CD4-positive, alpha-beta memory T cell (primary cell): ENCODE data around the gene TMEM190. TPM values are rescaled to one million over a fixed set of nuclear protein-coding genes. Genes with fewer than 3 reads are reported as not detected.
"Not testable (repeated sequence)": the region's sequence is repeated elsewhere in the genome, so short reads cannot be mapped to it uniquely, and the experiment has no call there.

ENCODE experiments used
- CTCF ChIA-PET: fragments of 350-600 bp; sonication (Branson Sonifier 250); formaldehyde crosslinking; loops from one replicate; lab custom pipeline; 2021; ENCODE audit warnings: inconsistent platforms; ENCODE audit not compliant: partially characterized antibody; lab: Charles Lee
- POLR2A ChIA-PET: fragments of 350-600 bp; sonication (Branson Sonifier 250); formaldehyde crosslinking; loops from one replicate; lab custom pipeline; 2021; ENCODE audit not compliant: partially characterized antibody; lab: Charles Lee
- DNase-seq, 5 donors: peaks; one replicate each; pipeline versions ENCODE4 v3.0.0 to v3.0.0-alpha.2; 2020 to 2022; ENCODE audit warnings: mixed read lengths in 1 of 5
- H3K27ac ChIP-seq: one replicate; pipeline ENCODE4 v1.7.0; 2013; ENCODE audit warnings: low read depth, low read length
- H3K27me3 ChIP-seq: 2 replicates; pipeline ENCODE4 v1.7.0; 2013; ENCODE audit warnings: mild to moderate bottlenecking, low read length, moderate library complexity; ENCODE audit not compliant: insufficient read depth
- H3K36me3 ChIP-seq: 2 replicates; pipeline ENCODE4 v1.7.0; 2013; ENCODE audit warnings: mild to moderate bottlenecking, low read length, moderate library complexity; ENCODE audit not compliant: insufficient read depth
- H3K4me1 ChIP-seq: 2 replicates; pipeline ENCODE4 v1.7.0; 2013; ENCODE audit warnings: mild to moderate bottlenecking, low read length, moderate library complexity; ENCODE audit not compliant: insufficient read depth
- H3K4me3 ChIP-seq, 2 donors: one replicate each; pipeline ENCODE4 v1.7.0; 2013; ENCODE audit warnings: low read length in 2 of 2, mild to moderate bottlenecking in 1 of 2
- H3K9me3 ChIP-seq, 2 donors: one replicate each; pipeline ENCODE4 v1.7.0; 2013; ENCODE audit warnings: low read length in 2 of 2, control low read depth in 1 of 2; ENCODE audit not compliant: control insufficient read depth in 1 of 2
- H3K27ac Mint-ChIP-seq, 7 donors: one replicate each; pipeline ENCODE4 v1.8.0; 2020 to 2021; ENCODE audit warnings: mixed read lengths in 7 of 7, mild to moderate bottlenecking in 6 of 7, inconsistent platforms in 3 of 7, moderate library complexity in 3 of 7
- H3K27me3 Mint-ChIP-seq, 2 donors: one replicate each; pipeline ENCODE4 v1.8.0; 2020 to 2021; ENCODE audit warnings: mixed read lengths in 2 of 2
- H3K36me3 Mint-ChIP-seq, 2 donors: one replicate each; pipeline ENCODE4 v1.8.0; 2020 to 2021; ENCODE audit warnings: mixed read lengths in 2 of 2, inconsistent platforms in 1 of 2, mild to moderate bottlenecking in 1 of 2
- H3K4me1 Mint-ChIP-seq, 4 donors: one replicate each; pipeline ENCODE4 v1.8.0; 2020 to 2021; ENCODE audit warnings: mixed read lengths in 4 of 4, mild to moderate bottlenecking in 1 of 4
- H3K4me3 Mint-ChIP-seq, 8 donors: one replicate each; pipeline ENCODE4 v1.8.0; 2020 to 2021; ENCODE audit warnings: mixed read lengths in 8 of 8, mild to moderate bottlenecking in 7 of 8, moderate library complexity in 6 of 8, inconsistent platforms in 3 of 8
- H3K9me3 Mint-ChIP-seq, 8 donors: one replicate each; pipeline ENCODE4 v1.8.0; 2020 to 2021; ENCODE audit warnings: mixed read lengths in 8 of 8, mild to moderate bottlenecking in 5 of 8, inconsistent platforms in 3 of 8, moderate library complexity in 1 of 8
- intact Hi-C: fragments of 100-400 bp; cut with micrococcal nuclease; formaldehyde crosslinking; loops from one replicate; pipeline ENCODE4 v1.15.1; 2023
- polyA plus RNA-seq, 2 donors: library from polyadenylated mRNA; unstranded; fragments of 300-500 nt; fragmentation: Illumina TruSeq; gene quantifications; one replicate each; pipeline ENCODE4 v1.2.3, GENCODE V29; 2021
- total RNA-seq, 2 experiments: library from RNA; stranded (reverse); gene quantifications; one replicate each; pipeline ENCODE4 v1.2.3, GENCODE V29; 2021

Gene TMEM190
- total and polyA plus RNA-seq, 4 experiments from 2014 or later, result not detected

GRCh38 chr19:55392820-55393761 is 16.5 kb downstream of the TMEM190 start:
- peaks cover 30% of the 10 kb centered on the region for H3K36me3 ChIP-seq

GRCh38 chr19:55398200-55398925 is 21.7 kb downstream of the TMEM190 start:
- no peak overlapping the region for H3K4me3 ChIP-seq
- intact Hi-C loops, result no loop called here
- no peak for DNase-seq
- H3K4me1 ChIP-seq, result no peaks in the 10 kb centered on the region
- Mint-ChIP-seq H3K27ac (peak overlapping the region in 4 of 7 donors; percentile 1 to 78 (median 64)), H3K27me3 (no peaks in the 10 kb centered on the region), H3K36me3 (peaks cover 21 to 34% of the 10 kb centered on the region in 2 donors), H3K4me1 (peaks cover 7 to 15% (median 12%) of the 10 kb centered on the region in 4 donors), H3K4me3 (peak overlapping the region in 7 of 8 donors; percentile 15 to 65 (median 45)), H3K9me3 (no peaks in the 10 kb centered on the region)
- H3K36me3 ChIP-seq, result peaks cover 23% of the 10 kb centered on the region
- no peaks in the 10 kb centered on the region for H3K27me3 ChIP-seq
- CTCF ChIA-PET, result no interaction called here
- POLR2A ChIA-PET, result interaction anchor here (1.4 to 3.4 kb wide), 2 partner anchors 9 kb away, joined by 5 to 25 read pairs; partner anchors contain the start of gene UBE2S
- no peaks in the 10 kb centered on the region for H3K9me3 ChIP-seq
- no peak overlapping the region for H3K27ac ChIP-seq

More at GRCh38 chr19:55392820-55393761, 16.5 kb downstream of the TMEM190 start:
- ChIA-PET POLR2A (interaction anchor here (2.9 to 12.9 kb wide), 2 partner anchors 9 to 13 kb away, joined by 15 to 247 read pairs; partner anchors contain the start of genes TMEM238 and UBE2S), CTCF (no interaction called here)
- H3K36me3 Mint-ChIP-seq, result peaks cover 6 to 38% of the 10 kb centered on the region in 2 donors
- H3K4me3 Mint-ChIP-seq, result peak overlapping the region in 1 of 8 donors; percentile 21
- no peak for DNase-seq
- no peaks in the 10 kb centered on the region for H3K9me3 Mint-ChIP-seq
- peaks cover 28% of the 10 kb centered on the region for H3K4me1 ChIP-seq
- no peaks in the 10 kb centered on the region for H3K9me3 ChIP-seq
- H3K4me3 ChIP-seq, result no peak overlapping the region
- peak overlapping the region in 1 of 7 donors; percentile 57 for H3K27ac Mint-ChIP-seq
- no peaks in the 10 kb centered on the region for H3K27me3 ChIP-seq
- peaks cover 18 to 42% (median 26%) of the 10 kb centered on the region in 4 donors for H3K4me1 Mint-ChIP-seq
- no peaks in the 10 kb centered on the region for H3K27me3 Mint-ChIP-seq
- H3K27ac ChIP-seq, result no peak overlapping the region
- intact Hi-C loops, result no loop called here

- peaks cover 26 to 42% of the 10 kb centered on the region in 2 donors for H3K36me3 Mint-ChIP-seq
- H3K36me3 ChIP-seq, result peaks cover 30% of the 10 kb centered on the region
- H3K27me3 ChIP-seq, result no peaks in the 10 kb centered on the region
- no peak overlapping the region for H3K4me3 Mint-ChIP-seq
- DNase-seq, result no peak
- no peak overlapping the region for H3K4me3 ChIP-seq
- H3K27me3 Mint-ChIP-seq, result no peaks in the 10 kb centered on the region
- ChIA-PET CTCF (no interaction called here), POLR2A (interaction anchor here (0.9 to 3.4 kb wide), 4 partner anchors 9 to 61 kb away, joined by 3 to 25 read pairs (median 4); partner anchors contain the start of genes KMT5C and TMEM238)
- intact Hi-C loops, result no loop called here
- H3K4me1 ChIP-seq, result peaks cover 2% of the 10 kb centered on the region
- H3K27ac ChIP-seq, result no peak overlapping the region
- H3K27ac Mint-ChIP-seq, result peak overlapping the region in 2 of 7 donors; percentile 18 to 35
- H3K9me3 Mint-ChIP-seq, result no peaks in the 10 kb centered on the region
- H3K9me3 ChIP-seq, result no peaks in the 10 kb centered on the region
- peaks cover 8 to 18% (median 13%) of the 10 kb centered on the region in 4 donors for H3K4me1 Mint-ChIP-seq
Observed at GRCh38 chr19:55400281-55401087, 23.9 kb downstream of the TMEM190 start.

- CTCF ChIA-PET, H3K9me3 Mint-ChIP-seq, H3K27ac ChIP-seq, H3K4me3 ChIP-seq, H3K27ac Mint-ChIP-seq, H3K4me3 Mint-ChIP-seq, DNase-seq, H3K27me3 ChIP-seq, H3K9me3 ChIP-seq, H3K27me3 Mint-ChIP-seq, intact Hi-C loops: not testable (repeated sequence)
- H3K36me3 ChIP-seq, result peaks cover 31% of the 10 kb centered on the region
- H3K4me1 Mint-ChIP-seq, result peaks cover 17 to 28% (median 22%) of the 10 kb centered on the region in 4 donors
- peaks cover 12% of the 10 kb centered on the region for H3K4me1 ChIP-seq
- H3K36me3 Mint-ChIP-seq, result peaks cover 32 to 51% of the 10 kb centered on the region in 2 donors
- POLR2A ChIA-PET, result interaction anchor here (3.4 kb wide), 1 partner anchor 12 kb away, joined by 25 read pairs; no protein-coding TSS in a partner anchor
Observed at GRCh38 chr19:55401390-55401789, 24.8 kb downstream of the TMEM190 start.

DNA sequence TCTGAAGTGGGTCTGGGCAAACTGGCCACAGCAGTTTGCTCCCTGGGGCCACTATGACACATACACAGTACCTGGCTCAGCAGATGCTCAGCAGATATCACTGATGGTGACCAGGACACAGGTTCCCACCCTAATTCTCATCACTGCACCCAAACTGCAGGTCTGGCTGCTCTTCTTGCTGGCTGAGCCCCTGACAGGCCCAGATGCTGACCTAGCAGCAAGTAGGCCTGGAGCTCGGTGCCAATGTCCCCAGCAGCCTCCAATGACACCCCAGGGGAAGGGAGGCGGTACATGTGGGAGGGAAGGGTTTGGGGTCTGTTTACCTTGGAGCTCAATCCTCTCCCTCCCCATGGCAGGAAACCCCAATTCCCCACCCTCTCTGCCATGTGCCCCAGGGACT is 25.9 kb downstream of the TMEM190 start:
- ChIA-PET POLR2A (interaction anchor here (1.3 to 8.5 kb wide), 2 partner anchors 14 to 64 kb away, joined by 6 to 247 read pairs; partner anchors contain the start of genes RPL28 and TMEM238), CTCF (no interaction called here)
- no peak overlapping the region for H3K4me3 Mint-ChIP-seq
- Histone ChIP-seq H3K4me1 (peaks cover 18% of the 10 kb centered on the region), H3K27ac (no peak overlapping the region), H3K4me3 (no peak overlapping the region), H3K9me3 (no peaks in the 10 kb centered on the region), H3K36me3 (peaks cover 31% of the 10 kb centered on the region), H3K27me3 (no peaks in the 10 kb centered on the region)
- peaks cover 32 to 55% of the 10 kb centered on the region in 2 donors for H3K36me3 Mint-ChIP-seq
- peaks cover 0 to 4% (median 0%) of the 10 kb centered on the region in 8 donors for H3K9me3 Mint-ChIP-seq
- peaks cover 21 to 35% (median 28%) of the 10 kb centered on the region in 4 donors for H3K4me1 Mint-ChIP-seq
- no peak for DNase-seq
- intact Hi-C loops, result no loop called here
- no peaks in the 10 kb centered on the region for H3K27me3 Mint-ChIP-seq
- no peak overlapping the region for H3K27ac Mint-ChIP-seq

GRCh38 chr19:55405638-55406037 is 29.0 kb downstream of the TMEM190 start:
- peaks cover 22 to 32% (median 28%) of the 10 kb centered on the region in 4 donors for H3K4me1 Mint-ChIP-seq
- Histone ChIP-seq H3K4me1 (peaks cover 24% of the 10 kb centered on the region), H3K4me3 (no peak overlapping the region), H3K36me3 (peaks cover 28% of the 10 kb centered on the region), H3K27ac (peak overlapping the region; percentile 18), H3K9me3 (no peaks in the 10 kb centered on the region), H3K27me3 (no peaks in the 10 kb centered on the region)
- peak overlapping the region in 7 of 8 donors; percentile 76 to 95 (median 81) for H3K4me3 Mint-ChIP-seq
- CTCF ChIA-PET, result no interaction called here
- H3K27ac Mint-ChIP-seq, result peak overlapping the region; percentile 49 to 99 (median 93)
- no peaks in the 10 kb centered on the region for H3K27me3 Mint-ChIP-seq
- POLR2A ChIA-PET, result interaction anchor here (0.7 to 8.5 kb wide), 4 partner anchors 17 to 149 kb away, joined by 3 to 247 read pairs (median 32); partner anchors contain the start of genes HSPBP1, PPP6R1, RPL28 and TMEM238
- intact Hi-C loops, result loop anchor here (5.0 kb wide), 1 partner anchor 237 kb away; the partner anchor contains the start of genes ZNF580 and ZNF581
- H3K36me3 Mint-ChIP-seq, result peaks cover 25 to 53% of the 10 kb centered on the region in 2 donors
- no peak for DNase-seq
- peaks cover 0 to 17% (median 0%) of the 10 kb centered on the region in 8 donors for H3K9me3 Mint-ChIP-seq
